Progenitor cell of endocrine pancreas (in vitro differentiated cells): ENCODE results near the gene PDPR. TPM values are rescaled to one million over a fixed set of nuclear protein-coding genes. Genes with fewer than 3 reads are reported as not detected.
"Not testable (repeated sequence)": the region's sequence is repeated elsewhere in the genome, so short reads cannot be mapped to it uniquely, and the experiment has no call there.

Source experiments
- DNase-seq: peaks from one replicate; pipeline ENCODE4 v3.0.0; 2021; ENCODE audit warnings: low spot score; ENCODE audit not compliant: unreplicated experiment
- H3K27ac Mint-ChIP-seq: 2 replicates; pipeline ENCODE4 v1.8.0; 2021; ENCODE audit warnings: mild to moderate bottlenecking, moderate library complexity, mixed read lengths
- H3K27me3 Mint-ChIP-seq: 2 replicates; pipeline ENCODE4 v1.8.0; 2021; ENCODE audit warnings: mixed read lengths
- H3K36me3 Mint-ChIP-seq: 2 replicates; pipeline ENCODE4 v1.8.0; 2022; ENCODE audit warnings: mixed read lengths; ENCODE audit not compliant: insufficient read depth
- H3K4me1 Mint-ChIP-seq: 2 replicates; pipeline ENCODE4 v1.8.0; 2021; ENCODE audit warnings: low read depth, mixed read lengths
- H3K4me3 Mint-ChIP-seq: 2 replicates; pipeline ENCODE4 v1.8.0; 2021; ENCODE audit warnings: low read depth, mild to moderate bottlenecking, moderate library complexity, mixed read lengths
- H3K9me3 Mint-ChIP-seq: 2 replicates; pipeline ENCODE4 v1.8.0; 2021; ENCODE audit warnings: low read depth, mixed read lengths
- total RNA-seq: library from RNA; stranded (reverse); gene quantifications from 2 replicates; pipeline ENCODE4 v1.2.1, GENCODE V29; 2021
- TF ChIP-seq, protein P1 (sequence below): fragments of 200-600 bp; sonication (generic); IDR thresholded peaks from one replicate; pipeline ENCODE4 v1.5.0; 2021; ENCODE audit warnings: antibody characterized with exemption, mild to moderate bottlenecking; ENCODE audit not compliant: unreplicated experiment

PDPR gene
- total RNA-seq, 1 donor from 2014 or later, result 26.4 TPM

- no peak for DNase-seq
- no peaks in the 10 kb centered on the region for H3K27me3 Mint-ChIP-seq
- TF ChIP-seq, protein P1, sequence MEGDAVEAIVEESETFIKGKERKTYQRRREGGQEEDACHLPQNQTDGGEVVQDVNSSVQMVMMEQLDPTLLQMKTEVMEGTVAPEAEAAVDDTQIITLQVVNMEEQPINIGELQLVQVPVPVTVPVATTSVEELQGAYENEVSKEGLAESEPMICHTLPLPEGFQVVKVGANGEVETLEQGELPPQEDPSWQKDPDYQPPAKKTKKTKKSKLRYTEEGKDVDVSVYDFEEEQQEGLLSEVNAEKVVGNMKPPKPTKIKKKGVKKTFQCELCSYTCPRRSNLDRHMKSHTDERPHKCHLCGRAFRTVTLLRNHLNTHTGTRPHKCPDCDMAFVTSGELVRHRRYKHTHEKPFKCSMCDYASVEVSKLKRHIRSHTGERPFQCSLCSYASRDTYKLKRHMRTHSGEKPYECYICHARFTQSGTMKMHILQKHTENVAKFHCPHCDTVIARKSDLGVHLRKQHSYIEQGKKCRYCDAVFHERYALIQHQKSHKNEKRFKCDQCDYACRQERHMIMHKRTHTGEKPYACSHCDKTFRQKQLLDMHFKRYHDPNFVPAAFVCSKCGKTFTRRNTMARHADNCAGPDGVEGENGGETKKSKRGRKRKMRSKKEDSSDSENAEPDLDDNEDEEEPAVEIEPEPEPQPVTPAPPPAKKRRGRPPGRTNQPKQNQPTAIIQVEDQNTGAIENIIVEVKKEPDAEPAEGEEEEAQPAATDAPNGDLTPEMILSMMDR, result no peak
- H3K36me3 Mint-ChIP-seq, result peaks cover 5% of the 10 kb centered on the region
- H3K4me3 Mint-ChIP-seq, result no peak overlapping the region
- H3K27ac Mint-ChIP-seq, result no peak overlapping the region
- no peaks in the 10 kb centered on the region for H3K4me1 Mint-ChIP-seq
- H3K9me3 Mint-ChIP-seq, result no peaks in the 10 kb centered on the region
Observed at GRCh38 chr16:70163596-70163995, 49.5 kb downstream of the PDPR start.

GRCh38 chr16:70166688-70167087 lies 52.6 kb downstream of the PDPR start:
- not testable (repeated sequence) for H3K27me3 Mint-ChIP-seq, H3K36me3 Mint-ChIP-seq, DNase-seq, H3K4me1 Mint-ChIP-seq, H3K4me3 Mint-ChIP-seq, H3K9me3 Mint-ChIP-seq, H3K27ac Mint-ChIP-seq

- not testable (repeated sequence) for H3K27ac Mint-ChIP-seq, H3K4me3 Mint-ChIP-seq, H3K27me3 Mint-ChIP-seq, H3K36me3 Mint-ChIP-seq, DNase-seq, H3K9me3 Mint-ChIP-seq, H3K4me1 Mint-ChIP-seq
Observed at GRCh38 chr16:70173212-70173837, 59.2 kb downstream of the PDPR start, which contains the start of gene CLEC18C. TSS of gene CLEC18C (plus strand) at chr16:70173787. CDS start at chr16:70174279, 492 bp downstream.

- H3K27ac Mint-ChIP-seq, H3K4me3 Mint-ChIP-seq, DNase-seq, H3K9me3 Mint-ChIP-seq, H3K36me3 Mint-ChIP-seq, H3K4me1 Mint-ChIP-seq, H3K27me3 Mint-ChIP-seq: not testable (repeated sequence)
Observed at GRCh38 chr16:70173916-70174315, 59.8 kb downstream of the PDPR start.

DNA sequence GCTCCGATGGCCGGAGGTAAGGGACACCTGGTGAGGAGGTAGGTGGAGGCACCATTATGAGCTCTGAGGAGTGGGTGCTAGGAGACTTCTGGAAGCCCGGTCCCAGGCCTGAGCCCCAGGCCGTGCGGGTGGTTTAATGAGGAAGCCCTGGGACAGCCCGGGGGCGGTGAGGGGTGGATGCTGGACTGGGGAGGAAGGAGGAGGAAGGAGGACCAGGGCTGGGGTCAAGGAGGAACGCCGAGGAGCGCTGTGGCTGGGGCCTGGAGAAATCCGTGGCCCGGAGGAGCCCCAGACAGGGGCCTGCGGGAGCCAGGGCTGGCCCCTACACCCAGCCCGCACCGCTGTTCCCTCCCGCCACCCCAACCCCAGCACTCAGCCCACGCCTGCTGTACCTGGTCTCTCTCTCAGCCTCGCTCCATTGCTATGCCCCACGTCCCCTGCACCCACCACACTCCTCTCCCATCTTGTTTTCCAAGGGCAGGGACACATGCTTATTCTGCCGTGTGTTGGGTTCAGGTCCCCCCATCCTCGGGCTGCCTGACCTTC lies 60.3 kb downstream of the PDPR start:
- not testable (repeated sequence) for H3K4me1 Mint-ChIP-seq, H3K36me3 Mint-ChIP-seq, H3K9me3 Mint-ChIP-seq, H3K27ac Mint-ChIP-seq, H3K27me3 Mint-ChIP-seq, DNase-seq, H3K4me3 Mint-ChIP-seq

DNA sequence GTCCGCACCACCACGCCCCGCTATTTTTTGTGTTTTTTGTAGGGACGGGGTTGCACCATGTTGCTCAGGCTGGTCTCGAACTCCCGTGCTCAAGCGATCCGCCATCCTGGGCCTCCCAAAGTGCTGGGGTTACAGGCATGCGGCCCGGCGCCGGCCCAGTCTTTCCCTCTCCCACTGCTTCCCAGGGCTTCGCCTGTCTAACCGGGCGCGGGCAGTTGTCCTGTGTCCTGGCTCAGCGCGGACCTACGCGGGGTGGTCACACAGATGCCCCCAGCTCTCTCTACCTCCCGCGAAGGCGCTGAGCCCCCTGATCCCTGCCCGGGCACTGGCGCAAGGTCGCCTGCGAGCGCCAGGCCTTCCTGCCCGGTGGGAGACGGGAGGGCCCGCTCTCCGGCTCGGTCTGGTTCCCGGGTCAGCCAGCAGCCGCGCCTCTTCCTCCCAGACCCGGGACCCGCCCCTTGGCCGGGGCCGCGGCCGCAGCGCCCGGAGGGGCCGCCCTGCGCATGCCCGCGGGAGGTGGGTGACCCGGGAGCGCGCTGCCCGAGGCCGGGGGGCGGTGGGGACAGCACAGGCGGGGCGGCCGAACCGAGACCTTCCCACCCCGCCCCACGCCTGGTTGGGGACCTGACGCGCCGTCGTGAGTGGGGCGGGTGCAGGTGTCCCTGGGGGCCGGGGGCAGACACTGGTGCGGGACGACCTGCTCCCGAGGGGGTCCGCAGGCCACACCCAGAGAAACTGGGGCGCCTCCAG lies 73.9 kb downstream of the PDPR start:
- peak; percentile 34 for DNase-seq
- H3K4me1 Mint-ChIP-seq, H3K27ac Mint-ChIP-seq, H3K9me3 Mint-ChIP-seq, H3K36me3 Mint-ChIP-seq, H3K27me3 Mint-ChIP-seq, H3K4me3 Mint-ChIP-seq: not testable (repeated sequence)

- not testable (repeated sequence) for DNase-seq, H3K4me3 Mint-ChIP-seq, H3K36me3 Mint-ChIP-seq, H3K4me1 Mint-ChIP-seq, H3K27me3 Mint-ChIP-seq, H3K27ac Mint-ChIP-seq, H3K9me3 Mint-ChIP-seq
Observed at GRCh38 chr16:70188608-70188915, 74.4 kb downstream of the PDPR start.

- H3K27me3 Mint-ChIP-seq, H3K9me3 Mint-ChIP-seq, H3K27ac Mint-ChIP-seq, H3K4me3 Mint-ChIP-seq, H3K4me1 Mint-ChIP-seq, DNase-seq, H3K36me3 Mint-ChIP-seq: not testable (repeated sequence)
Observed at GRCh38 chr16:70190574-70190973, 76.4 kb downstream of the PDPR start.

DNA sequence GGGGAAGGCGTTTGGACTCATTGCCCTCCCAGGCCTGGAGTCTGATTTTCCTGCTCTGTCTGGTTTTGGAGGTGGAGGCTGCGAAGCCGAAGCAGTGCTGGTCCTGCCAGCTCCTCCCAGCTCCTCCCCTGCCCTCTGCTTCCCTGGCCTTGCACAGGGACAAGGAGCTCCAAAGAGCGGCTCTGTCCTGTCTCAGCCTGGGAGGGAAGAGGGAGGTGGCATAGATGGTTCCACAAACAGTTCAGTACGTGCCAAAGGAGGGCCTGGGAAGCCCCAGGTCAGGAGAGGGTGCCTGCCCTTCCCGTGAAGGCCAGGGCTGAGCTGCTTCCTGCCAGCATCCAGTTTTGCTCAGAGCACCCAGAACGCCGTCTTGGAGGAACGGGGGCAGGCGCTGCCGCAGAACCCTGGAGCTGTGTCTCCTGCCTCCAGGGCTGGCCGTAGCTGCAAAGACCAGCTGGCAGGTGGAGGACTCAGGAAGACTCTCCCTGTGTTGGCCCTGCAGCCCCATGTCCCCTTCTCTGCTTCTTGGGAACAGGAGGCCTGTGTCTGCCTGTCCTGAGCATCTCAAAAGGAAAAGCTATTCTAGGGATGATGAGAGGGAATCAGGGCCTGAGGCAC lies 82.7 kb downstream of the PDPR start:
- H3K9me3 Mint-ChIP-seq, H3K36me3 Mint-ChIP-seq, H3K27ac Mint-ChIP-seq, H3K4me1 Mint-ChIP-seq, DNase-seq, H3K4me3 Mint-ChIP-seq, H3K27me3 Mint-ChIP-seq: not testable (repeated sequence)

DNA sequence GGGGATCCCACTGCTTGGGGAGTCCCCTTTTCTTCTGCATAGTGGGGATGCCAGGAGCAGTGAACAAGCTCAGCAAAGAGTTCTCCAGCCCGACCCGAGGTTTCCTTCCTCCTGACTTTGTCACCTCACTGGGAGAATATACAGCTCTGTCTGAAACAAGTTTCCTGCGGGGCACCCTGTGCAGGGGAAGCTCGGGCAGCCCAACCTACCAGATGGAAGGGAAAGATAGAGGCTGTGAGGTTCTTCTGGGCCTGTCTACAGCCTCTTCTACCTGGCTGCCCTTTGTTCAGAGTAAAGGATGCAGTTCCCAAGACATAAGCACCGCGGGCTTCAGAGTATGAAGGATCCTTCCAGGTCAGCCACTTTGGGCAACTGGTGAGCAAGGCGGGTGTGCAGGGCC lies 83.5 kb downstream of the PDPR start:
- DNase-seq, H3K27ac Mint-ChIP-seq, H3K36me3 Mint-ChIP-seq, H3K27me3 Mint-ChIP-seq, H3K4me1 Mint-ChIP-seq, H3K9me3 Mint-ChIP-seq, H3K4me3 Mint-ChIP-seq: not testable (repeated sequence)

DNA sequence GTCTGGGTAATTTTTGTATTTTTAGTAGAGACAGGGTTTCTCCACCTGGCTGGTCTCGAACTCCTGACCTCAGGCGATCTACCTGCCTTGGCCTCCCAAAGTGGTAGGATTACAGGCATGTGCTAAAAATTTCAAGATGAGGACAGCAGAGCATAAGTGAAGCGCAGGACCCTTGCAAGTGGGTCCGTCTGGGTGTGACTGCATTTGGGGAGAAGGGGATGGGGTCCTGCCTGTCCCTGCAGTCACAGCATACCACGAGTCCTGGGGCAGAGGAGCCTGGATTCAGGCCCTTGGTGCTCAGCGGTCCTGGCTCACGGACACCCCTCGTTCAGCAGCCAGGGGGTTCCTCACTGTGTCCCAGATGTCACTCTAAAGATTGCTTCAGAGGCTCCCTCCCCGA lies 84.1 kb downstream of the PDPR start:
- H3K4me3 Mint-ChIP-seq, DNase-seq, H3K27ac Mint-ChIP-seq, H3K27me3 Mint-ChIP-seq, H3K4me1 Mint-ChIP-seq, H3K36me3 Mint-ChIP-seq, H3K9me3 Mint-ChIP-seq: not testable (repeated sequence)

- H3K4me1 Mint-ChIP-seq, H3K36me3 Mint-ChIP-seq, H3K27ac Mint-ChIP-seq, H3K4me3 Mint-ChIP-seq, H3K9me3 Mint-ChIP-seq, H3K27me3 Mint-ChIP-seq, DNase-seq: not testable (repeated sequence)
Observed at GRCh38 chr16:70198666-70199065, 84.5 kb downstream of the PDPR start.
